Hematopoietic multipotent progenitor cell treated with erythropoietin and hydrocortisone succinate and interleukin-3 and kit ligand, for 17 days (in vitro differentiated cells): ENCODE data around the gene PKNOX2.

Experiments used
- DNase-seq: peaks from one replicate; pipeline ENCODE4 v3.0.0-alpha.2; 2015; ENCODE audit warnings: low spot score

The PKNOX2 gene

DNA sequence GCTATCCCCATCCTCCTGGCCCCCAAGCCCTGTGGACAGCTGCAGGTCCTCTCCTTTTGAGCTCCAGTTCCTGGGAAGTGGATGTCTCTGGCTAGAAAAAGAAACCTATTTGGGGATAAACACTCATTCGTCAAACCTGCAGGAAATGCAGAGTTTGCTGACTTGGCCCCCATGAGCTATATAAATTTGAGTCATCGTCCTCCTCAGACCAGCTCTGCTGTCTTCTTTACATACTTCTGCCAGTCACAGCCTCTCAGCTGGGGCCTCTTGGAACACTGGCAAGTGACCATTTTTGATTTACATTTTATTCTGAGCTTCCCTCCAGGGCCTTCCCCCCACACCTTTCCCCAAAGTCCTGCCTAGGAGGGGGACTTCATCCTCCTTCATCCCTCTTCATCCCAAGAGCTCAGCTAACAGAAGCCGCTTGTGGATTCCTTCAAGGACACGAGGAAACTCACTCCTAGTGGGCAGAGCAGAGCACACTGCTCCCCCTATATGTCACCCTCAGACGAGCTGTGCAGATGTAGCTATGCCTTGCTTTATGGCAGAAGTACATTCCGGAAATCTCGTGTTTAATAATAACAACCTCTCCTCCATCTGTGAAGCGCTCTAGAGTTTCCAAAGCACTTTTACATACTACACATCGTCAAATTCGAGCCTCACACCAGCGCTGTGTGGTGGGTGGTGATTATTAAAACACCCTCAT lies 199.7 kb downstream of the PKNOX2 start:
- DNase-seq: no peak

DNA sequence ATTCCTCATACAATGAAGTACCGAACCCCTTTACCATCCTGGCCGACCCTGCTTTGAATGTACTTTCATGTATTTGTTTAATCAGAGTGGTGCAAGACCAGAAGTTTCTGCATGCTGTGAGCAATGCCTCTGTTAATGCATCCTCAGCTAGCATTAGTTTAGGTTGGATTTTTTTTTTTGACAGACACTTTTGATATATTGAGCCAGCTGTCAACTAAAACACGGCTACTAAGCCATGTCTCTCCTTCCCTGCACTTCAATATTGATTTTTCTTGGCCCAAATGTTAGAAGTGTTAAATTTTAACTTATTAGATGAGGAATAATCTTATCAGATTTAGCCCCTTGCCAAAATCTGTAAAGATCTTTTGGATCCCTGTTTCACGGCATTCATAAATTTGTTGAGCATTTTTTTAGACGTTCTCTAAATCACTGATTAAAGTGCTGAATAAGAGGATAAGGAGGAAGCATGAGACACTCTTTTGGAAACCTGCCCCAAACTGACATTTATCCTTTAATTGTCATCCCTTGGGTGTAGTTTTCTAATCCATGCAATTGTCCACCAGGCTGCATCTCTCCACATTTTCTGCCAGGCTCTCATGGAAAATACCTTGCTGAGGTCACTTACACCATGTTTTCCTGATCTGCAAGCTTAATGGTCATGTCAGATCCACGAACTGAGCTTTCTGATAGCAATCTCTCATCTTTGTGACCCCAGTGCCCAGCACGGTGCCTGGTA lies 200.8 kb downstream of the PKNOX2 start:
- DNase-seq: no peak

DNA sequence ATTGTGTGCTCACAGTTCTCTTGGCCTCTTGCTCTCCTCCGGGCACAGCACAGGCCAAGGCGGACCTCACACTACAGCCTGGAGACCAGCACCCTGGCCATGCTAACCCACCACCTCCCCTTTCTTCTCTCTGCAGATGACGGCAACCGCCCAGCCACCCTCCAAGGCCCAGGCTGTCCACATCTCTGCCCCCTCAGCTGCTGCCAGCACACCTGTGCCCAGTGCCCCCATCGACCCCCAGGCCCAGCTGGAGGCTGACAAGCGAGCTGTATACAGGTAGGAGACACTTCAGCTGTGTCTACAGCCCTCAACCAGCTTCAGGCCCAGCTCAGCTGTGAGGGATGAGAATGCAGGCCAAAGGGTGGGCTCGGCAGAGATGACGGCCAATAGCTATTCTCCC lies 203.2 kb downstream of the PKNOX2 start:
- DNase-seq: no peak

DNA sequence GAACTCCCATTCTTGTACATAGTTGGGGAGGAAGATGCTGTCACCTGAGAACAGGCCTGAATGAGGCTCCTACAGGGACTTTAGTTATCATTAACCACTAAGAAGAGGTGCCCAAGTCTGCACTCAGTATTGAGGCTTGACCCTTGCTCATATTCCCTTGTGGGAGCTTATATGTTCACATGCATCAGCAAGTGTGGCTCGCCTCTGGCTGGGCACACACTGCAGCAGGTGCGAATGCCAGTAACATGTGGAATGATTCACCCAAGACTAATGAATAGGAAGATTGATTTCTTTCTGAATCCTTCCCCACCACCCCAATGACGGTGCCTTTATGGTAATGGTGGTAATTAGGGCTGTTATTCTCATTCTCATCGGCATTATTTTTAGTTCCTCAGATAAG lies 204.2 kb downstream of the PKNOX2 start:
- DNase-seq: no peak

DNA sequence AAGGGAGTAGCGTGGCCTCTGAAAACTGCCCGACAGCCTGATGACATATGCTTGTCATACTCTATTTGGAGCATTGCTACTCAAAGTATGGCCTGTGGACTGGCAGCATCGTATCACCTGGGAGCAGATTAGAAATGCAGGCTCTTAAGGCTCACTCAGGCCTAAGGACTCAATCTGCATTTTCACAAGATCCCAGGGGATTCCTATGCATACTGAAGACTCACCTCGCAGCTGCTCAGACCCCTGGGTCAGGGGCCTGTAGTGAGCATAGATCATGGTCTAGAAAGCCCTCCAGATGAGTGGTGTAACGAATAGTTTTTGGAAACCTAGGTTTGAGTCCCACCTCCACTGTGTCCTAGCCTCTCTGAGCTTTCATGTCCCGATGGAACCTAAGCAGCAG lies 205.3 kb downstream of the PKNOX2 start:
- DNase-seq: no peak

DNA sequence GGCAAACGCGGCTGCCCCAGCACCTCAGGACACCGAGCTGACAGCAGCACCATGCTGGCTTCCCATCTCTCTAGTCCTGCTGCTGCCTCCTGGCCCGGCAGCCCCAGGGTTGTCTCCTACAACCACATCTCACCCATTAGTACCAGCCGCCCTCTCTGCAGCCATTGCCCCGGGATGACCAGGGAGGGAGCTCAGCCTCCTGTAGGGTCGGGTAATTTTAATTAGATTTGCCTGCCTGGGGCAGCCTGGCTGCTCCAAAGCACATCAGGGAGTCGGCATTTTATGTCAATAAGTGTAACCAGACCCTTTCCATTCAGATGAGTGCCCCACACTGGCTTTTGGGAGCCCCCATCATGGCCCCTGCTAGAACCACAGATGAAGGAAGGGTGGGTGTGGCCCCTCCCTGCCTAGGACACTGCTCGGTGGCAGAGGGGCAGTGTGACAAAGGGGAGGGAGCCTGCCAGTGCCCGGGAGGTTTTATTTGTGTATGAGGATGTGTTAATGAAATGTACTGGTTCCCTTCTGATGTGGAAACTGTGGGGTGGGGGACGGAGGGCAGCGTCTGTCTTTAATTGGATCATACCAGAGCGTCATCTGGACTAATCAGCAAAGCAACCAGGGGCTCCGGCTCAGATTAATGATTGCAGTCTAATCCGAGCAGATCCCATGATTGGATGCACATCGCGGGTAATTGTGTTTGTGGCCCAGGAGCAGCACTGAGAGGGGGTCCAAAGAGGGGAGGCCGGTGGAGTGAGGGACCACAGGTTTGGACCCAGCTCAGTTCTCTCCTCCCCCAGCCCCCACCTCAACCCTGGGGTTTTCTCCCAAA lies 206.2 kb downstream of the PKNOX2 start:
- DNase-seq: no peak

DNA sequence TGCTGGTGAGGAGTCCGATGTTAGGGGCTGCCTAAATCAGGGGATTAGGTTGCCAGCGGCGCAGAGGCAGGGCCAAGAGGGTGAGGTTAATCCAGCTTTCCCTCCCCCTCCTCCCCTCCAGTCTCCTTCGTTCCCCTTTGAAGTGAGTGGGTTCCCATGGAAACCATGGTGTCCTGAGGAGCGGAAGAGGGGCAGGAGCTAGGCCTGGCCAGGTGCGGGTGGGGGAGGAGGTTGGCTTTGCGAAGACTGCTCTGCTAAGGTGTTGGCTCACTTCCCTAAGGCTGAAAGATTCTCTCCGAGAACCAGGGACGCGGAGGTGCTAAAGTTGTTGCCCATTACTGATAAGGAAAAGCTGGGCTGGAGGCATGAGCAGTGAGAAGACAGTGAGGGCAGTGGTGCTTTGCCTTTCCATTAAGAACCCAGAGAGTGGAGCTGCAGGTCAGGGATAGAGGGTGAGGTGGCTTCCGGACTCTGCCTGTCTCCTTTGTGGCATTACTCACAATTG lies 206.9 kb downstream of the PKNOX2 start:
- DNase-seq: no peak

DNA sequence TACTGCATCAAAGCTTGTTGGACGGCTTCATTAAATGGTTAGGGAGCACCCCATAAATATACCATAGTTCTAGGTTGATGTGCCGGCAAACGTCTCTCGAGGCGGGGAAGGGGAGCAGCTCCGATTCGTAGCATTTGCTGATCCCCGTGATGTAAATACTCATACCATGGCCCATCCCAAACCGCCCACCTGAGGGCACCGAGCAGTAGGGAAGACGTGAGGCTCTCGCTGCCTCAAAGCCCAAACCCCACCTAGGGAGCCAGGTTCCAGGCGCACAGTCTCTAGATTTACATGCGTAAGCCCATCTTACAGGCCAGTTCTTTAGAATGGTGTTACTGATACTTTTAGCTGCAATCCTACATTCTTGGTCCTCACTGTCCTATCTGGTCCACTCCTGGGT lies 207.5 kb downstream of the PKNOX2 start:
- no peak for DNase-seq

DNA sequence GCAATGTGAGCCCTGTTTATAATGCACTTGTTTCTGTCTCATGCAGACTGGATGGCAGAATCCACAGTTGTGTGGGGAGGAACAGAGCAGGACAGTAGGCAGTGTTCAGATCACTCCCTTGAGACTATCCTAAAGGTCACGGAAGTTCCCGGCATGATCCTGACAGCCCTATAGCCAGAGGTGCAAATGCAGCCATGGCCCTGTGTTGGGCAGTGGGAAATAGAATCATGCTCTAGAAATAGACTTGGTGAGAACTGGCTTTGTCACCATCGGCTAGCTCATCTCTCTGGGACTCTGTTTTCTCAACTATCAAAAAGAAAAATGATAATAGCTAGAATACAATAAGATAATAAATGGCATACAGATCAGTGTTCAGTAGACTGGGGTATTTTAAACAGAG lies 208.4 kb downstream of the PKNOX2 start:
- no peak for DNase-seq

DNA sequence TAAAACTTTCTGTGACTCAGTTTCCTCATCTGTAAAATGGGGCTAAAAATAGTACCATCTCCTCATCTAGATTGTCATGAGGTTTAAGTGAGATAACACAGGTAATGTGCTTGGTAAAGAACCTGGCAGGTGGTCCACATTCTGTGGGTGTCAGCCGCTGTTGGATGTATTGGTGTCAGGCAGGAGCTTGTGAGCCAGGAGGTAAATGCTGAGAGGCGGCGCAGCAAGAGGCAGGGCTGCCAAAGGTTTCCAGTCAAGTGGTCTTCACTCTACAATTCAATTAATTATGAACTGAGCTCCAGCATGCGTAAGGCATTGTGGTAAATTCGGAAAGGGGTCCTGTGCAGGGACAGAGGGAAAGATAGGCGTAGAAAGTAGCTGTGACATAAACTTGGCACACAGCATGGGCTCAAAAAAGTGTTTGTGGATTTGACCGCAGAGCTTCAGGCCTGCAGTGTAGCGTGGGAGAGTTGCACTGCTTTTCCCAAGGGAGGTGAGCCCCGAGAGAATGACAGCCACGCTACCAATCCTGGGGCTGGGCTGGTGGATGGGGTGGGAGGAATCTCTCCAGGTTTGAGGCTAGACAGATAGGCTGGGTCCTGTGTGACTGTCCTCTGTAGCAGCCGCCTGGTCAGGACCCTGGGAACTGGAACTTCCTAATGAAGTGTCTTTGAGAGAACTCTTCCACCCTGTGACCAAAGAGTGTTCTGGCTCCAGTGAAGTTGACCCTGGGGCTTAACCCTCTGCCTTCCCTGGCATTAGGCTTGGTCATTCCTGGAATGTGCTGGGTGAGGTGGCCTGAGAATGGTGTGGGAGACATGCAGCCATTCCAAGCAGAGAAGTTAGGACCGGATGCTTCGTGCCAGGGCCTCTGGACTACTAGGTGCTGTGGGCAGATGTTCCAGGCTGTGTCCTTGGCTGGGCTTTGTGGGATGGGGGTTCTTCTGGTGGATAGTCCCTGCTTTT lies 209.2 kb downstream of the PKNOX2 start:
- no peak for DNase-seq

DNA sequence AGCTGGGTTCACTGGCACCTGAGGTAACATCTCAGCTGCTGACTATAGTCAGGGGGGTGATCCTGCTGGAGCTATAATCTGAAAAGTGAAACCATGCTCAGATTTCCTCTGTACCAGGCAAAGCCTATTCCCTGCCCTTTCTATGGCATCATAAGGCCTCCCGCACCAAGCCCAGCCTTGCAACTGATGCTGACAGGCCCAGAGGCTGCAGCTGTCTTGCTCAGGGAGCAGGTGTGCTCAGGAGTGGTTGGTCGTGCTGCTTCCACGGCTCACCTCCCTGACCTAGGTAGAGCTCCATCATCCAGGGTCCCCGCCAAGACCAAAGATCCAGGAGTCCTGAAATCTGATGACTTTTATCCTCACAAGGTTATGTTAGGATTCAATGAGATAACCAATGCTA lies 209.8 kb downstream of the PKNOX2 start:
- DNase-seq: no peak

DNA sequence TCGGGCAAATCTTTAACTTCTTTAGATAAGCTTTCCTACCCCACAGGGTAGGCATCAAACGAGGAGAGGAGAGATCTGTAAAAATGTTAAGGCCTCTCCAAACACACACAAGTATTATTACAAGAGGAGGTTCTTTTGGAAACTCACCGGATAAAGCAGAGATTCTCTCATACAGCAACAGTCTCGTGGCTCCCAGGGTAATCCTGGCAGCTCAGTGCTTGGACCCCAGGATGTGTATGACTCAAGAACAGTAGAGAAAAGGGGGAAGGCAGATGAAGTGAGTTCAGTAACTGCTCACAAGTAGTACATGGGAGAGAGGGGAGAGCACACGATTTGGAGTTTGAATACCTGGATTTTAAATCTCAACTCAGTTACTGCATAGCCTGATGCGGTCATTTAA lies 210.6 kb downstream of the PKNOX2 start:
- no peak for DNase-seq

DNA sequence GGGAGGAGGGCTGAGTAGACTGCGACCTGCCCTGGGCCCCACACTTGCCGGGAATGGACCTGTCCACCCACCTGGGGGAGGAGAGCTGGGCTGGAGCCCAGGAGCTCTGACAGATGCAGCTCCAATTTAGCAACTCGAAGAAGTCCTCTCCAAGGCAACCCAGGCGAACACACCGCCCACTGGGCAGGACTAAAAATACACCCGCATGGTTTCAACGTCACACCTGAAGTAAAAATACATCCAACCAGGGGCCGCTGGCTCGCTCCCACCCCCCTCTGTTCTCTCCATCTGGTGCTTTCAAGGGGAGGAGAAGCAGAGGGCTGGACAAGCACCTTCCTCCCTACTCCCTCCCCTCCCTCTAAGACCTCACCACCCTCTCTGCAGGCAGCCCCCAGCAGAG lies 211.6 kb downstream of the PKNOX2 start:
- no peak for DNase-seq

DNA sequence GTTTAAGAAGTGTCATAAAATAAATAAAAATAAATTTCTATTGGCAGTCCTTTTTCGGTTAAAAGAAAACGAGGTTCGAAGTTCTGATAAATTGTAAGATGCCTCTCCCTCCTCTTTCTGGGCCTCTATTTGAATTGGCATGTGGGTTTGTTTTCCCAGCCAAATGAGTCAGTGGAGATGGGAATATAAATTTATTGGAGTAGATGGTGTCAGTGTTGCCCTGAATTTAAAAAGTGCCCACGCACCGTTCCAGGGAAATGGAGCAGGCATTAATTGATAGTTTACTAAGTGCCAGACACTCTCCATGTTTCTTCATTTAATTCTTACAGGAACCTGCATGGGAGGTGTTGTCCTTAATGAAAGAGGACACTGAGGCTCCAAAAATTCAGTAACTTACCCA lies 212.3 kb downstream of the PKNOX2 start:
- DNase-seq: no peak

DNA sequence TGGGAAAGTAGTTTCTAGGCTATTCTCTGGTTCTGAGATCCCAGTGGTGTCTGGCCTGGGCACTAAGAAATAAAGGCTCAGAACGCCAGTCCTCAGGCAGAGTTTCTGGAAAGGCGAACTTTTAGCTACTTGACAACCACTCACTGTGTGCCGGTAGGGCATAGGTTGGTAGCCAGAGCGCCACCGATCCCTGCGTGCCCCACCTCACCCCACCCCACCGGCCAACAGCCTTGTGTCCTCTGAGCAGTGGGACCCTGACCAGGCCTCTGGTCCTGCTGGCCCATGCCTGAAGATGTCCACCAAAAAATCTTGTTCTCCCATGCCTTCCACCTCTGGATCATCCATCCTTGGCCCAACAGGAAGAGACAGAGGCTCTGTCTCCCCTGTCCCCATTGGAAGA lies 213.5 kb downstream of the PKNOX2 start:
- no peak for DNase-seq

DNA sequence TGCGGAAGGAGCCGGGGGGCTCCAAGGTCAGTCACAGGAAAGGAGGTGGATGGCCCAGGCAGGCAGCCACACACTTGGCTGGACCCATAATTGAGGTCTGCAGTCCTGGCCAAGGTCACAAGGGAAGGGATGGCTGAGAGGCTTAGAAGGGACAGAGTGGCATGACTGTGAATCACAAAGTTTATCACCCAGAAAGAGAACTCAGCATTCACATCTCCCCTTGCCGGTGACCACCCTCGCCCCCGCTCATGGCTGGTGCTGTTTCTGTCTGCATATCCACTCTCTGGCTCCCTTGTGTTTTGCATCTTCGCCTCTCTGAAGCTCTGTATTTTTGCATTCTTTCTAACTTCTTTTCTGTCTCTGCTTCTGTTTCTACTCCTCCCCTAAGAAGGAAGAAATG lies 214.0 kb downstream of the PKNOX2 start:
- DNase-seq: no peak

DNA sequence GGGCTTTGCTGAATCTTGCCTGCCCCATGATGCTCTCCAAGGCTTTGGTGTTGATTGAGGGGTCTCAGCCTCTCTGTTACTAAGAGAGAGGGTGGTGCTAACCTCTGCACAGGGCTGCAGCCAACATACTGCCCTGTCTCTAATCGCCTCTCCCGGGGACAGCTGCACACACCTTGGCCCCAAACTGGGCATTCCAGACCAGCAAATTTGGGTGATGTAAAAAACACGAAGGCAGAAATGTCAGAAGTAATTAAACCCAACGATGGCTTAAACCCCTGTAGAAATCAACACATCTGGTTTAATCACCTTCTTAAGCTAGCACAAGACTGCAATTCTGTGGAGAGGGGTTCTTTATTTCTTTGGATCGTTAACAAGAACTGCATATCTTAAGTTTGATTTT lies 215.0 kb downstream of the PKNOX2 start:
- DNase-seq: no peak

DNA sequence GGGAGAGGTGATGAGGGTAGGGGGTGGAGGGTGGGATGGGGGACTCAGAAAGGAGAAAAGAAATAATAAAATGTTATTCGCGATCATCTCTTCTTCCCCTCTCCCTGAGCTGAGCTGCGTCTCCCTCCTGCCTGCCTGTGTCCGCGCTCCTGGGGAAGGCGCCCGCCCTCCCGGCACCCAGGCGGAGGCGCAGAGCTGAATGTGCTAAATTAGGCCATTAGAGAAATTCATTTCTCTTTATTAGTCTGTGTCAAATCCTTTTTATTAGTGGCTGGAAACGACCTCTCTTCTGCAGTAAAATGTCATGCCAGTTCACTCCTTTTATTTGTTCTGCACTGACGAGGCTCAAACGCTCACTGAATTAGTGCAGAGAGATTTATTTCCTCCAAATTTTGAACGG lies 215.4 kb downstream of the PKNOX2 start:
- DNase-seq: no peak

DNA sequence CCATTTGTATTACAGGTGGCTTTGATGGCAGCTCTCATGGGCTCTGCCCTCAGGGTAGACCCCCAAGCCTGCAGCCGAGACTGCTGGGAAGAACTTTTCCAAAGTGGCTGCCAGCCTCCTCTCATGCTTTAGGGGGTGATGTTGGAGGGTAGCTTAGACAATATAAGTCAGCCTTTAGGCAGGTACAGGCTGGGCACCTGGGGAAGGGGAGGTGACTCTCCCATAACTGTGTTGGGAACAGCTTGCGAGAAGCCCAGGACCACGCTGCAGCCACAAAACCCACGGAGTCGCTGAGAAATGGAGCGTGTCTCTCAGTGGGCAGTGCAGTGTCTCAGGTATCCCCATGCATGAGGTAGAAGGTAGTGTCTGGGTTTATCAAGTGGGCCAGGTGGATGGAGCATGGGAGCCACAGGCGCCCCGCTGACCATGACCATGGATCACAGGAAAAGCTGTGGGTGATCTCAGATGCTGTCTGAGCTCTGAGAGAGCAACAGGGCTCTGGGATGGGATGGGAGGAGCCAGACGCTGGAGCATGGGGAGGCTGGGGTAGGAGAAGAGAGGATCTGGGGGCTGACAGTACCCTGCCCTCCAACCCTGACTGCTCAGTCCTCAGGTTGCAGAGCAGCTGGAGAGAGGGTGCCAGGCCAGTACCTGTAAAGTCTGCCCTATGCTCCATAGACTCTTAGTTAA lies 216.3 kb downstream of the PKNOX2 start:
- no peak for DNase-seq

DNA sequence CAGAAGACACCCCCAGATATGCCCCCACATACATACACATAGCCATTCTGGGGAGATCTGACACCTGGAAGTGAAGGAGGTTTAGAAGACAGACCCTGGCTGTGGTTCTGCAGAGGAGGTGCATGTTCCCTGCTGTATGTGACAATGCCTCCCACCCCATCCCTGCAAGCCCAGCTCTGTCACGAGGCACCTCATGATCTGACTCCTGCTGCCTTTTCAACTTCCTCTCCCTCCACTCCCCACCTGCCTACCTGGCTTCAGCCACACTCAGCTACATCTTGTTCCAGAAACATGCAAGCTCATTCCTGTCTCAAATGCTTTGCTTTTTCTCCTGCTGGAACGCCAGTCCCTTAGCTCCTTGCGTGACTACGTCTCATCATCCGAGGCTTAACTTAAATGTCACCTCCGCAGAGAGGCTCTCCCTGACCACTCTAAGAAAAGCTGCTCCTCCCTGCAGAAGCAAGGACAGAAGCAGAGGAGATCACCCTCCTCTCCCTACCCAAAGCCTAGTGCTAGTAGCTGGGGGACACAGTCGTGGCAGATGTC lies 217.0 kb downstream of the PKNOX2 start:
- DNase-seq: no peak

DNA sequence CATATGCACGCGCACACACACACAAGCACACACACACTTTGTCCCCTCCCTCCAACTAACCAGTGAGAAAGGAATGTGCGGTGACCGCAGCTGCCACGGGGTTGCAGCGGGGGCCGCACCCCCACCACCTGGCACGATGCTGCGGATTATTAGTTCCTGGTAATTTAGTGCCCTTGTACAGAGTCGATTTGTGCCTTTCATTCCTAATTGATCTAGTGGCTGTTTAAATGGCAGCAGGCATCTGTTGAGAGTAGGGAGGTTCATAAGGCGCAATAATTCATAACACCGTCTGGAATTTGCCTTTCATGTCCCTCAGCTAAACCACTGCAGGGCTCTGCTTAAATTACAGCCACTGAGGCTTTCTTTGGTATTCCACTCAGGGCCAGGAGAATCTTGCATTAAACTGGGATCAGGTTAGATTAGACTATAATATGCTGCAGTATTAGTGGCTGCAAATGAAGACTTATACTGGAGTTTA lies 217.8 kb downstream of the PKNOX2 start:
- no peak for DNase-seq
